NCI-H1694 (cell line): ENCODE data around the gene NDST1.
"Not testable (repeated sequence)": the region's sequence is repeated elsewhere in the genome, so short reads cannot be mapped to it uniquely, and the experiment has no call there.

ENCODE experiments used
- DNase-seq: peaks from one replicate; lab custom pipeline; 2025; lab: John Stamatoyannopoulos, UW

NDST1 gene

DNA sequence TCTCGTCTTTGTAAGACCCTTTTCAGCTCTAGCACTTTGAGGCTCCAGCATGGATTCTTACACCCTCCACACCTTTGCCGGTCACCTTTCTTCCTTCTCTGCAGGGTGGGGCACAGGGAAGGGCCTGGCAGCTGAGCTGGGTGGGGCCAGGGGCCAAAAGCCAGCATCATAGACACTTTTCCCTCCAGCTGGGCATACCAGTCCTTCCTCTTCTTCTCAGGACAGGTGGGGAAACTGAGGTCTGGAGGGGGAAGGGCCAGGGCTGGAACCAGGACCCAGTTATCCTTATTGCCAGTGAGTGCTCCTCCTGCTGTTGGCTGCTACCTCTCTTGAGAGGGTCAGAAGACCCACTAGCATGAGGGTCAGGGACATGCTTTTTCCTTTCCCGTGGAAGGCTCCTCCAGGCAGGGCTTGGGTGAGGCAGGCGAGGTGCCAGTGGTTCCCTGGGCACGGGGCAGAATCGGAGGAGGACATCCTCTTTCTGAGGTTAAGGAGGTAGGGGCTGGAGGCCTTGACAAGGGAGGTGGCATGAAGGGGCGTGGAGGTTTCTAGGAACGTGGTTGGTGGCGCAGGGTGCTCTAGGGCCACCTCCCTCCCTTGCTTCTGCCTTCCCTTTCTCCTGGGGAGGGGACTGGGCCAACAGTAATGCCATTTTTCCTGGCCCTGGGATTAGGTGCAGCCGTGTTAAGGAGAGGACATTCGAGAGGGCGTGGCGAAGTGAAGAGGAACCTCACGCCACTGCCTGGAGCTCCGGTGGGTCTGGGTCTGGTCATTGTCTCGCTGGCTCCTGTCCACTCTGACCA, at the start of gene NDST1:
Gene NDST1, plus strand, starts transcription at position 658 of the 803 bp plus-strand sequence. CDS start 13,124 bp downstream, outside the sequence.
- no peak for DNase-seq

DNA sequence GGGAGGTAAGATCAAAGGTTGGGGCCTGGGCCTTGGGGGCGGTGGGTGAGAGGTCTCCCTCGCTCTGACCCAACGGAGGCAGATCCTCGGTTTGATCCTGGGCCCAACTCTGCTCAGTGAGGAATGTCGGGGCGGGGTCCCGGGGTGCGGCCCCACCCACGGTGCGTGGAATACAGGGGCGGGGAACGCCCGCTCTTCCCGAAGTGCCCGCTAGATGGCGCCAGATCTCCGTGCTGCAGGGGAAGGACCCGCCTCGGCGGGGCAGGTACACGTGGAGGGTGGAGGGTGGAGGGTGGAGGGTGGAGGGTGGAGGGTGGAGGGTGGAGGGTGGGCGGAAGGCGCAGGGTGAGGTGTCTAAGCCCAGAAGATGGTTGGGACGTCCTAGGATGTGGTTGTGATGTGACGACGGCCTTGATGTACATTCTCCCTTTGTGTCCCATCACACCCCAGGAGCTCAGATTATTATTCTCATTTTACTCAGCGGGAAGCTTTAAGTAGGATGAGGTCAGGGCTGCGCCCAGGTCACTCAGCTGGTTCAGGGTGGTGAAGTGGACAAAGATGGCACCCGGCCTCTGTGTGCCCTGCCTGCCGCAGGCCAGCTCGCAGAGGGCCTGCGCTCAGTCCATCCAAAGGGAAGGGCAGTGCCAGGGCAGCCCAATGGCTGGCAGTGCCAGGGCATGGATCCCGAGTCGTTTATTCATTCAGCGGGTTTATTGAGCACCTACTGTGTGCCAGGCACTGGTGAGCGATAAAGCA, 49.0 kb upstream of the NDST1 start:
- peak; percentile 78 for DNase-seq

DNA sequence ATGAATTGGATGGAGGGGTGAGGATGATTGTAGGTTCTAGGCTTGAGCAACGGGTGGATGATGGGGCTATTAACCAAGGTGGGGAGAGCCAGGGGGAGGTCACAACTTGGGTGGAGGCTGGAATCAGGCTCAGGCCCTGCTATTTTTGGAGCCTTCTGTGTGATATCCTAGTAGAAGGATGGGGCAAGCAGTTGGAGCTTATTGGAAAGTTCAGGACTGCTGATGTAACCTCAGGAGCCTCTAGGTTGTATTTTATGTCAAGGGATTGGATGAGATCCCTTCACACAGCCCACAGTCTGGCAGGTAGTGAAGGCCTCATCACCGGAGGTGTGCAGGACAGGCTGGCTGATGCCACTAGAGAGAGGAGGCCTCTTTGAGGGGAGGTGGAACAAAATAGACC, 47.1 kb upstream of the NDST1 start:
- DNase-seq, result no peak

DNA sequence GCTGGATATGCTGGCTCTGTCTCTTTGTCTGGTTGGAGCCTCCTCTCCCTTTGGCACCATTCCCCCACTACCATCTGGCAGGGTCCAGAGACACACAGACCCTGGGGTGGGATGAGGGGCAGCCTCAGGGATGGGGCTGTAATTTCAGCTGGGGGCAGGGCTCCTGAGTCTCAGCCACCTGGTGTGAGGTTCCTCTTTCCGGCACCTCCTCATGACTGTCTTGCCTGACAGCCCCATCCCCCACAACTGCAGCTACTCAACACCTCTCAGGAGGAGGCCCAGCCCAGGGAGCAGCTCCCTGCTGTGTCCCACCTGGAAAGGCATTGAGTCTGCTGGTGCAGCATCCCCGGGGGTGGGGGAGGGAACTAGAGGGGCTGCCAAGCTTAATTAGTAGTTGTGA, 46.7 kb upstream of the NDST1 start:
- DNase-seq, result peak; percentile 72

DNA sequence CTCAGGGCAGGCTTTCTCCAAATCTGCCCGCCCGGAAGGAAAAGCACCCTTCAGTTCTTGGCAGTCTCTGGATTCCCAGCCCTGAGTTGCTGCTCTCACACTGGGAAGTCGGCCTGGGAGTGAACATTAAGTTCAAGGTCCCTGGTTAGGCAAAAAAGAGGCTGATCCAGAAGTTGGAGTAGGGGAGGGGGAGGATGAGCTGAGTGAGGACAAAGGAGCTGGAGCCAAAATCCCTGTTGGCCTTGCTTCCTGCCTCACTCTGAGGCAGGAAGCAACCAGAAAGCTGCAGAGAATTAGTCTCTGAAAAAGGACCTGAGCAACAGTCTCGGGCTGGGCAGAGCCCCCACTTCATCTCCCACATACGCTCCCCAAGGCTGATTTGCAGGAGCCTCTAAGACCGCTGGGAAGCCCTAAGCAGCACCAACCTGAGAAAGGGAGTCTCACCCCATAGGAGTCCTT, 43.3 kb upstream of the NDST1 start:
- DNase-seq, result no peak

DNA sequence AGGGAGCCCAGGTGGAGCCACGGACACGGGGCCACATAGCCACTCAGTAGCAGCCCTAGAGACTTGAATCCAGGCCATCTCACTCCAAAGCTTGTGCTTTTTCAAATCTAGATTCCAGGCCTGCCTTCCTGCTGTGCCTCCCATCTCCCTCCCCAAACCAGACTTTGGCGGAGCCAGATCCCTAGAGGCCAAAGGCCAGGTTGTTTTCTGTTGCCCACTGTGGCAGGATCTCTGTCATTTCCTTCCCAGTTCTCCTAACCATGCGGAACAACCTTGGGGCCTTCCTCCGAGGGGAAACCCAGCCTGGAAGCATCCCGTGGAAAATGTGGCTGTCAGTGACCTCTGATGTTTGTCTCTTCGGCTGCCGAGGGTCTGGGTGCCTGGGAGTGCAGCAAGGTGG, 42.0 kb upstream of the NDST1 start:
- no peak for DNase-seq

DNA sequence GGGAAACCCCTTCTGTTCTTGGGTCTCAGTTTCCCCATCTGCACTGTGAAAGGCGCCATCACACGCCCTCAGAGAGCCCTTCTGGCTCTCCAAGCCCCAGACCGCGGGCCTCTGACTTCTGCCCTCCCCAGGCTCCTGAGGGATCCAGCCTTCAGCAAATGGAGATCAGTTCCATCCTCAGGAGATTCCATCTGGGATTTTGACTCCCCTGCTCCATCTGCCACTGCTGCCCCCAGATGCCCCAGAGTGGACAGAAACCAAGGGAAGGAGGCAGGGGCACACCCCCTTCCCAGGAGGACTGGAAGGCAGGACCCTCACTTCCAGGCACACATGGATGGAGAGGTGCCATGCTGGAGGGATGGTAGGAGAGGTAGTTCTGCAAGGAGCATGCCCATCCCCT, 39.7 kb upstream of the NDST1 start:
- DNase-seq, result no peak

DNA sequence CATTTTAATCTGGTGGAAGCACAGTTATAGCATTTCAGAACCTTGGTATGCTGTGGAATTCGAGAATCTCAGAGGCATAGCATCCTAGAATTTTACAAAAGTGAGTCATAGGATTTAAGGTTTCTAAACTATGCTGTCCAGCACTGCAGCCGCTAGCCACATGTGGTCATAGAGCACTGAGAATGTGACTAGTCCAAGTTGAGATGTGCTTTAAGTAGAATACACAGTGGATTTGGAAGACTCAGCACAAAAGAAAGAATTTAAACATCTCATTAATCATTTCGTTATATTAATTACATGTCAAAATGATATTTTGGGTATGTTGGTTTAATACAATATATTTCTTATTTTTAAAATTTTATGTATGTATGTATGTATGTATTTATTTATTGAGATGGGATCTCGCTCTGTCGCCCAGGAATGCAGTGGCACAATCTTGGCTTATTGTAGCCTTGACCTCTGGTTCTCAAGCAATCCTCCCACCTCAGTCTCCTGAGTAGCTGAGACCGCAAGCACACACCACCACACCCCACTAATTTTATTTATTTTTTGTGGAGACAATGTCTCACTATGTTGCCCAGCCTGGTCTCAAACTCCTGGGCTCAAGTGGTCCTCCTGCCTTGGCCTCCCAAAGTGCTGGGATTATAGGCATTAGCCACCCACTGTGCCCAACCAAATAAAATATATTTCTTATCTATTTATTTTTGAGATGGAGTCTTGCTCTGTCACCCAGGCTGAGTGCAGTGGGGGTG, 38.0 kb upstream of the NDST1 start:
- DNase-seq, result no peak

DNA sequence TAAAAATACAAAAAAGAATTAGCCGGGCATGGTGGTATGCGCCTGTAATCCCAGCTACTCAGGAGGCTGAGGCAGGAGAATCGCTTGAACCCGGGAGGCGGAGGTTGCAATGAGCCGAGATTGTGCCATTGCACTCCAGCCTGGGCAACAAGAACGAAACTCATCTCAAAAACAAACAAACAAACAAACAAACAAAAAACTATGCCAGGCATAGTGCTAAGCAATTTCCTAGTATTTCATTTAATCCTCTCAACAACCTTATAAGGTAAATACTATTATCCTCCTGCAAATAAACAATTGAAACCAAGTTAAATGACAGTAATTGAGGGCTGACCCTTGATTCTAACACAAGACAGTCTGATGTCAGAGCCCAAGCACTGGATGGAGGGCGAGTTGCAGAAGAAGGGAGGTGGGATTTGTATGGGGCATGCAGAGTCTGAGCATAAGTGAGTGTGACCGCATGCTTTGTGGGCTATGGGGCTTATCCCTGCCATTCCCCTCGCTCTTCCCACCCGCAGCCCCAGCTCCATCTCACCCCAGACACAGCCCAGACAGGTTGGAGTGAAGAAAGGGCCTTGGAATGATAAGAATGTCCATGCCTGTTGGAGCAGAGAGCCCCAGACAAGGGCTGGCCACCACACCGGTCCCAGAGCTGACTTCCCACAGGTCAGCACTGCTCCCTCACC, 34.1 kb upstream of the NDST1 start:
- no peak for DNase-seq

DNA sequence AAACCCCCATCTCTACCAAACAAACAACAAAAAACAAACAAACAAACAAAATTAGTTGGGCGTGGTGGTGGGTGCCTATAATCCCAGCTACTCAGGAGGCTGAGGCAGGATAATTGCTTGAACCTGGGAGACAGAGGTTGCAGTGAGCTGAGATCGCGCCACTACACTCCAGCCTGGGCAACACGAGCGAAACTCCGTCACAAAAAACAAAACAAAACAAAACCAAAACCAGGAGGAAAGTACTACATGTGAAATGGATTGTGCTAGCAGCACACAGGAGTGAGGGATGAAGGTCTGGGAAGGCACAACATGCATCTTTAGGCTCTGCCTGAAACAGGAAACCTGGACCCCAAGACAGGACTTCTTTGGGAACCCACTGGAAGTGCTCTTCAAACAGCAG, 31.4 kb upstream of the NDST1 start:
- DNase-seq, result not testable (repeated sequence)

DNA sequence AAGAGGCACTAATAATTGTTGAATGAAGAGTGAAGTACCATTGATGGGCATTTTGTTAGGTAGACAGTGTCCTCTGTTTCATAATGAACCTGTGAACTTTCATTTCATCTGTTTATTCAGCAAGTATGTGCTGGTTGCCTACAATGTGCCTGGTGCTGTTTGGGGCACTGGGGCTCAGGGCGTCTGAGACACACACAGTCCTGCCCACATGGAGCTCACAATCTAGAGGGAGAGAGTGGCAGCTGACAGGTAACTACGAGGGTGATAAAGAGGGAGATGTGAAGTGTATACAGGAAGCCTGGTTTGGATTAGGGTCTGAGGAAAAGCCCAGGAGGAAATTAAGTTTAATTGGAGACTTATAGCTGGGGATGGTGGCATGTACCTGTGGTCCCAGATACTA, 28.5 kb upstream of the NDST1 start:
- no peak for DNase-seq

DNA sequence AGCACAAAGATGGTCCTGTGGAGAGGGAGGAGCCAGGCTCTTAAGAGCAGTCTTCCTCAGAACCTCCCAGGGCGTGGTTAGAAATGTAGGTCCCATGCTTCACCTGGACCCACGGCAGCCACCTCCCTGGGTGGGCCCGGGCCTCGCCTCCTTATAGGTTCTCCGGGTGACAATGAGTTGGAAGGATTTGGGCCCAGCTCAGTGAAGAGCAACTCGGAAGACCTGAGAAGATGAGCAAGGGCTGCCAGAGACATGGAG, 26.3 kb upstream of the NDST1 start:
- DNase-seq, result no peak

DNA sequence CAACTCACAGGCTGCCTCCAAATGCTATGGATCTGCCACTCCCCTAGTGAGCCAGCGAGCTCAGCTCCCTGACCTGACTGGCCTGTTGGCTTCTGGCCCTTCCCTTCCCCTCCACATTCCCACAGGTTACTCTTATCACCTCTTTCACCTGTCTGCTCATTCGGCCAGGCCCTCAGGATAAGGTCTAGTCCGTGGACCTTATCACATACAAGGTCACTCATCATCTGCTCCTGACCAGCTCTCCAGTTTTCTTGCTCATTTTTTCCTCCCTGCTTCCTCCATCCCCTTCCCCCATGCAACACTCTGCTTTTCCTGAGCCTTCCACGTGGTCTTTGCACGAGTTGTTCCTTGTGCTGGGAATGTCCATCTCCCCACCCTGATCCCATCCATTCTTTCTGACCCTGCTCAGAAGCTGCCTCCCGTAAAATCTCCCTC, 25.9 kb upstream of the NDST1 start:
- DNase-seq, result no peak

DNA sequence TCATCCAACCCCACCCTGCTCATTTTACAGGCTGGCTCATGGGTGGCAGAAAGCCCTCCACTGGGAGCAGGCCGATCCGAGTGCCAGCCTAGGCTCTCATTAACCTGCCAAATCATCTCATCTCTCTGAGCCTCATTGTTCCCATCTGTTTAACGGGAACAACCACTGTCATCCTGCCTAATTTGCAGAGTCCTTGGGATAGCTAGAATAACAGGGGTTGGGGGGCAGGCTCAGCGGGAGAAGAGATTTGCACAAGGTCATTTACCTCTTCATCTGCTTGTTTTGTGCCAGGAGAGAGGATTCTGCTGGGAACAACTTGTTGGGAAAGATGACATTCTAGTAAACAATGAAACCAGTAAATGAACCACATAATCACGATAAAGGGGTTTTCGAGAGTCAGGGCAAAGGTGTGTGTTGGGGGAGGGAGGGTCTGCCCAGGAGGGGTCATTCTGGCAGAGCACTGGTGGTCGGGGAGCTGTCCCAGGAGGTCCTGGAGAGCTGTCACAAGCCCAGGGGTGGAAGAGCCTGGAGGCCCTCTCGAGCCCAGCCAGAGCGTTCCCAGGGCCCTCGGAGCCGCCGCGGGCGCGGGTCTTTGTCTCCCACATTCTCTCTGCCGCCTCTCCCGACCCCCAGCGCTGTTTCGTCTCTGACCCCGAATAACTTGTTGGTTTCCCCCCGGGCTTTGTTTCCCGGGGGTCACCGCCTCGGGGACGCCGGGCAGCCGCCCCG, 22.8 kb upstream of the NDST1 start:
- DNase-seq, result no peak

DNA sequence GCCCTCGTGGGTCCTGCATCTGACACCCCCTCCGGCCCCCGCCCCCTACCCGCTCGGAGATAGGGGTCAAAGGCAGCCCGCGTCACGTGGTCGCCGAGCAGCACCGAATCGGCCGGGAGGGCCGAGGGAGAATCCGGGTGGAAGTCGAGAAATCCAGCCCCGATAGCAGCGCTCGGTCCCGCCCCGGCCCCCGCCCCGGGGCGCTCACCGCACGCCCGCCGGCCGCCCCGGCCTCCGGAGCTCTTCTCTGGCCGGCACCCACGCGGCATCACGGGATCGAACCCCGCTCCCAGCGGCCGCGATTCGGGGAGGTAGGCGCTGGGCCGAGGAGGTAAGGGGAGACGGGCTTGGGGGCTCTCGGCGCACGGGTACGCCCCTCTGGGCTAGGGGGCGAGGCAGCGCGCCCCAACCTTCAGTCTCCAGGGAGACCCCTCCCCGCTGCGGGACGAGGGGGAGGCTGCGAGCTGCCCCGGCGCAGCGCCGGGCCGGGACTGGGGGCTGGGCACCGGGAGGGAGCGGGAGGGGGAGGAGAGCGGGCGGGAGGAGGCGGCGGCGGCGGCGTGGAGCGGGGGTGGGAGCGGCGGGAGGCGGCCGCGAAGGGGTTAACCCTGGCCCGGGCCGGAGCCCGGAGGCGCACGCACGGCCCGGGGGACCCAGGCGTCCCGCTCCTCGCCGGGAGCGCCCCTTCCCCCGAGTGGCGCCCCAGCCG, 22.1 kb upstream of the NDST1 start:
- DNase-seq, result no peak

DNA sequence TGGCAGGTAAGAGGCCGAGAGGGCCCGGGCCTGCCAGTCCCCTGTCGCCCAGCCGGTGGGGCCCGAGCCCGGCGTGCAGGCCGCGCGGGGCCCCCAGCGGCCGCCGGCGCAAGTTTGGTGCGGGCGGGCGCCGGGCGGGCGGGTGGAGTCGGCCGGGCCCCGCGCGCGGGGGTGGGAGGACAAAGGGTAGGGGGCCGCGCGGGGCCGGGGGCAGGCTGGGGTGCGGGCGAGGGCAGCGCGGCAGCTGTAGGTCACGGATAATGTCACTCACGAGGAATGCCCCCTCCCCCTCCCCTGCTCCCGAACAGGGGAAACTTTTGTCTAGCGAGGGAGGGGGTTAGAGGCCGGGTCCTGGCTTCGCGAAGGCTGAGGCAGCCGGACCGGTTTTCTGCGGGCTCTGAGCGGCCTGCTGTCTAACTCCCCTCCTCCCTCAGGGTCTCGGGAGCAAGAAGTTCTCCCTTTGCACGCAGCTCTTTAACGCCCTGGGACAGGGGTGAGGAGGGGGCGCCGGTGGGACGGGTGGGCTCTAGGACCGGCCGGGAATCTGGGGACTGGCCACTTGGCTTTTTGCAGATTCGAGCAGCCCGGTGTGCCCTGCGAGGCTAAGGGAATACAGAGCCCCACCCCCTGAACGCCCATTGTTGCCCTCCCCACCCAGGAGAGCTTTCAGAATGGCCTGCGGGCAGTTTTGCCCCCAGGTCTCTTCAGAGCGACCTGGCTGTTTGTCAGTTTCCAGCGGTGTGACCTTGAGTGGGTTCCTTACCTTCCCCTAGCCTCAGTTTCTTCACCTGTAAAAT, 21.3 kb upstream of the NDST1 start:
- peak; percentile 21 for DNase-seq

DNA sequence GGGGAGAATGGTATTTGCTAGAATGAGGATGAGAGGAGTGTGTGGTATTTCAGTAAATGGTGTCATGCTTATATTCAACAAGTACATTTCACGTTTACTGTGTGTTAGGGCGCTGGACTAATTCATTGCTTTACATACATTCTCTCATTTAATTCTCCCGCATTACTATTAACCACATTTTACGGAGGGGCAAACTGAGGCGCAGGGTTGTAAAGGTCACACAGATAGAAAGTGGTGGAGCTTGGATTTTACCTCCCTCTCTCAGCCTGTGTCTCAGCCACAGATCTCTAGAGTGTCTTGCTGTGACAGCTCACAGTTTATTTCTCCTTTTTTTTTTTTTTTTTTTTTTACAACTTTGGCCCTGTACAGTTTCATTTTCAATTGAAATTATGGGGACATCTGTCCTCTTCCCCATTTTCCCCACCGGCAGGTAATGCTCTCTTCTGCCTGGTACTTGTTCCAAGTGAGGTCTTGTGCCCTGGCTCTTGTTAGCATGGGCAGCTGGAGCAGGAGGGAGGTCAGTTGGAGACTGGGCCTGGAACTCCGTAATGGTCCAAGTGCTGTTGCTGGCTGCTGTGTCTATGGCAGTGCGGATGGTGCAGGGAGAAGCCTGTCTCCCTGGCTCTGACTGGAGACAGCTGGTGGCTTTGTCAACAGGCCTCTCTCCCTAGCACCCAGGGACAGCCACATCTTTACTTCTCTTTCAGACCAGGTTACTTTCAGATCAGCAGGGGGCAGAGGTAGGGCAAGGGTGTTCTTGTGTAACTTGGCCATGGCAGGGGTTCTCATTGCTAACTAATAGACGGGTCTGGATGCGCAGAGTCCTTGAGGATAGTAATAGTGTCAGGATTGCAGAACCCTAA, 20.5 kb upstream of the NDST1 start:
- peak; percentile 13 for DNase-seq

DNA sequence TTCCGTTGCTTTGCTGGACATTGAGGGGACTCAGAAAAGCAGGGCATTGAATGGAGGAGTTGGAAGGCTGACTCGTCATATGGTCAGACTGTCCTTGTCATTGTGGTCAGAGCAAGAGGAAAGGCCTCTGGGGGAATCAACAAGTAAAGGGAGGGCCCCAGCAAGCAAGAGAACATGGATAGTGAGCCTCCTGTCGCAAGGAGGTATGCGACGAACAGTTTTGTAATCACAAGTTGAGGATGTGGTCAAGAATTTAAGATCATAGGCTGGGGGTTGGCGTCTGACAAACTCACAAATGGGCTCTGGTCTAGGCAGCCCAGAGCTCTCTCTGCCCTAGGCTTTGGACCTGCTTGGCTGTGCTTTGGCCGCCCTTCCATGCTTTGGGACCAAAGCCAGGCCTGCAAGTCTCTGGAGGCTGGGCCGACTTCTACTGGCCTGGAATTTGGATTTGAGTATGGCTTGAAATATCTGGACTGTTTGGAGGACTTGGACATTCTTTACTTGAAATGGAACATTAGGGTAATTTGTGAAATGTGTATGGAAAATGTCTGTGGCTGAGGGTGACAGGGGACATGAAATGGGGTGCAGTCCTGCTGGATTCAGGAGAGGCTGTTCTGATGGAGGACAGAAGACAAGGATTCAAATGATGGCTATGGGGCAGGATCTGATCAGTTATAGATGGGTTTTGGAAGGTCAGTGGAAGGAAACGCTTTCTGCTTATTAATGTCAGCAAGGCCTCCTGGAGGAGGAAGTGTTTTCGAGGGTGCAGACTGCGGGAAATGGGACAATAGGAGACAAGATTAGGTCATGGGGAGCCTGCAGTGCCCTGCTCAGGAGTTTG, 19.2 kb upstream of the NDST1 start:
- no peak for DNase-seq
